GM23338 (cell line): ENCODE data around the gene MIER1. TPM values are rescaled to one million over a fixed set of nuclear protein-coding genes. Genes with fewer than 3 reads are reported as not detected.

Source experiments
- ATAC-seq: fragments of 200-7000 bp; cut with Tn5 transposase; 3 replicates; pipeline ENCODE4 v1.9.1; 2020
- DNase-seq: peaks from one replicate; pipeline ENCODE4 v3.0.0-alpha.2; 2015; ENCODE audit warnings: low spot score
- H2AFZ ChIP-seq: fragments of 200-600 bp; sonication (generic); 2 replicates; pipeline ENCODE4 v1.8.0; 2016; ENCODE audit warnings: antibody characterized with exemption, mild to moderate bottlenecking, moderate library complexity
- H3F3A ChIP-seq: fragments of 200-600 bp; sonication (generic); replicated peaks from 2 replicates; pipeline ENCODE4 v1.8.0; 2017; ENCODE audit warnings: antibody characterized with exemption, mixed run types, low read depth
- H3K27ac ChIP-seq: fragments of 200-600 bp; sonication (generic); 2 replicates; pipeline ENCODE4 v1.6.1; 2016; ENCODE audit warnings: low read depth
- H3K27me3 ChIP-seq: fragments of 200-600 bp; sonication (generic); 2 replicates; pipeline ENCODE4 v1.8.0; 2016; ENCODE audit warnings: mild to moderate bottlenecking, mixed run types, moderate library complexity; ENCODE audit not compliant: insufficient read depth
- H3K36me3 ChIP-seq: fragments of 200-600 bp; sonication (generic); 2 replicates; pipeline ENCODE4 v1.8.0; 2016; ENCODE audit warnings: mild to moderate bottlenecking; ENCODE audit not compliant: insufficient read depth
- H3K4me1 ChIP-seq: fragments of 200-600 bp; sonication (generic); 2 replicates; pipeline ENCODE4 v1.8.0; 2016; ENCODE audit warnings: mild to moderate bottlenecking, moderate library complexity; ENCODE audit not compliant: insufficient read depth
- H3K4me2 ChIP-seq: fragments of 200-600 bp; sonication (generic); 2 replicates; pipeline ENCODE4 v1.7.1; 2017; ENCODE audit warnings: mixed run types
- H3K4me3 ChIP-seq: fragments of 200-600 bp; sonication (generic); 2 replicates; pipeline ENCODE4 v1.6.1; 2016; ENCODE audit warnings: mixed run types
- H3K79me2 ChIP-seq: fragments of 200-600 bp; sonication (generic); replicated peaks from 2 replicates; pipeline ENCODE4 v1.8.0; 2017; ENCODE audit warnings: mild to moderate bottlenecking; ENCODE audit not compliant: insufficient read depth
- H3K9me2 ChIP-seq: fragments of 200-600 bp; sonication (generic); 2 replicates; pipeline ENCODE4 v1.8.0; 2017; ENCODE audit not compliant: insufficient read depth
- H4K20me1 ChIP-seq: fragments of 200-600 bp; sonication (generic); replicated peaks from 2 replicates; pipeline ENCODE4 v1.8.0; 2017; ENCODE audit warnings: mild to moderate bottlenecking; ENCODE audit not compliant: insufficient read depth
- H3K27ac Mint-ChIP-seq: 2 replicates; pipeline ENCODE4 v1.8.0; 2020; ENCODE audit warnings: inconsistent platforms, mild to moderate bottlenecking, moderate library complexity, mixed read lengths
- H3K27me3 Mint-ChIP-seq: 3 replicates; pipeline ENCODE4 v1.8.0; 2022; ENCODE audit warnings: low read depth, mild to moderate bottlenecking, moderate library complexity, mixed read lengths, inconsistent platforms; ENCODE audit not compliant: insufficient read depth, poor library complexity
- H3K36me3 Mint-ChIP-seq: 3 replicates; pipeline ENCODE4 v1.8.0; 2021; ENCODE audit warnings: low read depth, mild to moderate bottlenecking, inconsistent platforms, moderate library complexity, mixed read lengths
- H3K4me1 Mint-ChIP-seq: 3 replicates; pipeline ENCODE4 v1.8.0; 2020; ENCODE audit warnings: mild to moderate bottlenecking, inconsistent platforms, mixed read lengths
- H3K4me3 Mint-ChIP-seq: 3 replicates; pipeline ENCODE4 v1.8.0; 2021; ENCODE audit warnings: moderate library complexity, mild to moderate bottlenecking, inconsistent platforms, mixed read lengths
- H3K9me3 Mint-ChIP-seq: 3 replicates; pipeline ENCODE4 v1.8.0; 2020; ENCODE audit warnings: moderate library complexity, mild to moderate bottlenecking, inconsistent platforms, mixed read lengths
- CREB1 ChIP-seq: fragments of 250-450 bp; sonication (Bioruptor Pico); IDR thresholded peaks from 2 replicates; pipeline ENCODE4 v1.5.0; 2020; ENCODE audit warnings: low read depth, mild to moderate bottlenecking, moderate library complexity
- EZH2 ChIP-seq: fragments of 200-600 bp; sonication (generic); IDR thresholded peaks from one replicate; pipeline ENCODE4 v1.8.0; 2017; ENCODE audit warnings: antibody characterized with exemption, mild to moderate bottlenecking, low read depth; ENCODE audit not compliant: unreplicated experiment
- EZH2phosphoT487 ChIP-seq: fragments of 200-600 bp; sonication (generic); IDR thresholded peaks from one replicate; pipeline ENCODE4 v1.8.1; 2018; ENCODE audit warnings: antibody characterized with exemption; ENCODE audit not compliant: unreplicated experiment
- JUNB ChIP-seq: IDR thresholded peaks from one replicate; pipeline ENCODE4 v1.6.1; 2016; ENCODE audit warnings: antibody characterized with exemption; ENCODE audit not compliant: unreplicated experiment
- NANOG ChIP-seq: IDR thresholded peaks from 2 replicates; pipeline ENCODE4 v1.6.1; 2016; ENCODE audit warnings: antibody characterized with exemption, borderline replicate concordance
- POLR2AphosphoS5 ChIP-seq: IDR thresholded peaks from 2 replicates; pipeline ENCODE4 v1.6.1; 2016; ENCODE audit warnings: antibody characterized with exemption, low read depth
- STAT1 ChIP-seq: IDR thresholded peaks from one replicate; pipeline ENCODE4 v1.6.1; 2016; ENCODE audit warnings: antibody characterized with exemption; ENCODE audit not compliant: unreplicated experiment
- ZNF114 ChIP-seq: fragments of 250-450 bp; sonication (Bioruptor Pico); IDR thresholded peaks from 2 replicates; pipeline ENCODE4 v1.5.0; 2020; ENCODE audit warnings: mild to moderate bottlenecking, moderate library complexity
- ZNF331 ChIP-seq: fragments of 250-450 bp; sonication (Bioruptor Pico); IDR thresholded peaks from 2 replicates; pipeline ENCODE4 v1.5.0; 2020; ENCODE audit warnings: low read depth, mild to moderate bottlenecking, moderate library complexity
- polyA plus RNA-seq: library from polyadenylated mRNA; unstranded; fragments of >200 nt; fragmentation: Nextera tagmentation; extraction: Ambion mirVana; gene quantifications from 2 replicates; pipeline ENCODE4 v1.2.1, GENCODE V29; 2016
- total RNA-seq: library from RNA; depleted of rRNA; stranded (reverse); fragments of >200 nt; shearing (Covaris generic); gene quantifications from 2 replicates; pipeline ENCODE4 v1.2.3, GENCODE V29; 2014
- TF ChIP-seq, protein P1 (sequence below): fragments of 250-450 bp; sonication (Bioruptor Pico); IDR thresholded peaks from 2 replicates; pipeline ENCODE4 v1.5.0; 2020; ENCODE audit warnings: mild to moderate bottlenecking, moderate library complexity
- TF ChIP-seq, protein P2 (sequence below): IDR thresholded peaks from one replicate; pipeline ENCODE4 v1.6.1; 2018; ENCODE audit warnings: antibody characterized with exemption; ENCODE audit not compliant: unreplicated experiment

Gene MIER1
- total and polyA plus RNA-seq, 2 experiments from 2014 or later: 38.2 to 72.8 TPM

DNA sequence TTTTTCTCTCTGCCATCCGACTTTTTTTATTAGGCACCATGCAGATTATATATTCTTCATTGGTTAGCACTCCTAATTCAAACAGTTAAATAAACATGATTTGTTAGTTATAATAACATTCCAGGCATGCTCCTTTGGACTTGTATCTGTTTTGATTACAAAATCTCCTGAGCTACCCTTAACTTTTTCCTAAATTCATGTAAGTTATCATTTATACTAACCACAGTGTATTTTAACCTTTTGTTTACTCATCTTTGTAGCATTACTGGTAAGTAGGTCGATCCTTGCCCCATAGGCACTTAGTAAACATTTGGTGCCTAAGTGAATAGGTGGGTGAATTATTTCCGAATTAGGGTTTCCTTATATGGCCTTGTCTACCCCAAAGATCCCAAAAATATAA, 43.8 kb downstream of the MIER1 start (continued):
- TF ChIP-seq, protein P1, sequence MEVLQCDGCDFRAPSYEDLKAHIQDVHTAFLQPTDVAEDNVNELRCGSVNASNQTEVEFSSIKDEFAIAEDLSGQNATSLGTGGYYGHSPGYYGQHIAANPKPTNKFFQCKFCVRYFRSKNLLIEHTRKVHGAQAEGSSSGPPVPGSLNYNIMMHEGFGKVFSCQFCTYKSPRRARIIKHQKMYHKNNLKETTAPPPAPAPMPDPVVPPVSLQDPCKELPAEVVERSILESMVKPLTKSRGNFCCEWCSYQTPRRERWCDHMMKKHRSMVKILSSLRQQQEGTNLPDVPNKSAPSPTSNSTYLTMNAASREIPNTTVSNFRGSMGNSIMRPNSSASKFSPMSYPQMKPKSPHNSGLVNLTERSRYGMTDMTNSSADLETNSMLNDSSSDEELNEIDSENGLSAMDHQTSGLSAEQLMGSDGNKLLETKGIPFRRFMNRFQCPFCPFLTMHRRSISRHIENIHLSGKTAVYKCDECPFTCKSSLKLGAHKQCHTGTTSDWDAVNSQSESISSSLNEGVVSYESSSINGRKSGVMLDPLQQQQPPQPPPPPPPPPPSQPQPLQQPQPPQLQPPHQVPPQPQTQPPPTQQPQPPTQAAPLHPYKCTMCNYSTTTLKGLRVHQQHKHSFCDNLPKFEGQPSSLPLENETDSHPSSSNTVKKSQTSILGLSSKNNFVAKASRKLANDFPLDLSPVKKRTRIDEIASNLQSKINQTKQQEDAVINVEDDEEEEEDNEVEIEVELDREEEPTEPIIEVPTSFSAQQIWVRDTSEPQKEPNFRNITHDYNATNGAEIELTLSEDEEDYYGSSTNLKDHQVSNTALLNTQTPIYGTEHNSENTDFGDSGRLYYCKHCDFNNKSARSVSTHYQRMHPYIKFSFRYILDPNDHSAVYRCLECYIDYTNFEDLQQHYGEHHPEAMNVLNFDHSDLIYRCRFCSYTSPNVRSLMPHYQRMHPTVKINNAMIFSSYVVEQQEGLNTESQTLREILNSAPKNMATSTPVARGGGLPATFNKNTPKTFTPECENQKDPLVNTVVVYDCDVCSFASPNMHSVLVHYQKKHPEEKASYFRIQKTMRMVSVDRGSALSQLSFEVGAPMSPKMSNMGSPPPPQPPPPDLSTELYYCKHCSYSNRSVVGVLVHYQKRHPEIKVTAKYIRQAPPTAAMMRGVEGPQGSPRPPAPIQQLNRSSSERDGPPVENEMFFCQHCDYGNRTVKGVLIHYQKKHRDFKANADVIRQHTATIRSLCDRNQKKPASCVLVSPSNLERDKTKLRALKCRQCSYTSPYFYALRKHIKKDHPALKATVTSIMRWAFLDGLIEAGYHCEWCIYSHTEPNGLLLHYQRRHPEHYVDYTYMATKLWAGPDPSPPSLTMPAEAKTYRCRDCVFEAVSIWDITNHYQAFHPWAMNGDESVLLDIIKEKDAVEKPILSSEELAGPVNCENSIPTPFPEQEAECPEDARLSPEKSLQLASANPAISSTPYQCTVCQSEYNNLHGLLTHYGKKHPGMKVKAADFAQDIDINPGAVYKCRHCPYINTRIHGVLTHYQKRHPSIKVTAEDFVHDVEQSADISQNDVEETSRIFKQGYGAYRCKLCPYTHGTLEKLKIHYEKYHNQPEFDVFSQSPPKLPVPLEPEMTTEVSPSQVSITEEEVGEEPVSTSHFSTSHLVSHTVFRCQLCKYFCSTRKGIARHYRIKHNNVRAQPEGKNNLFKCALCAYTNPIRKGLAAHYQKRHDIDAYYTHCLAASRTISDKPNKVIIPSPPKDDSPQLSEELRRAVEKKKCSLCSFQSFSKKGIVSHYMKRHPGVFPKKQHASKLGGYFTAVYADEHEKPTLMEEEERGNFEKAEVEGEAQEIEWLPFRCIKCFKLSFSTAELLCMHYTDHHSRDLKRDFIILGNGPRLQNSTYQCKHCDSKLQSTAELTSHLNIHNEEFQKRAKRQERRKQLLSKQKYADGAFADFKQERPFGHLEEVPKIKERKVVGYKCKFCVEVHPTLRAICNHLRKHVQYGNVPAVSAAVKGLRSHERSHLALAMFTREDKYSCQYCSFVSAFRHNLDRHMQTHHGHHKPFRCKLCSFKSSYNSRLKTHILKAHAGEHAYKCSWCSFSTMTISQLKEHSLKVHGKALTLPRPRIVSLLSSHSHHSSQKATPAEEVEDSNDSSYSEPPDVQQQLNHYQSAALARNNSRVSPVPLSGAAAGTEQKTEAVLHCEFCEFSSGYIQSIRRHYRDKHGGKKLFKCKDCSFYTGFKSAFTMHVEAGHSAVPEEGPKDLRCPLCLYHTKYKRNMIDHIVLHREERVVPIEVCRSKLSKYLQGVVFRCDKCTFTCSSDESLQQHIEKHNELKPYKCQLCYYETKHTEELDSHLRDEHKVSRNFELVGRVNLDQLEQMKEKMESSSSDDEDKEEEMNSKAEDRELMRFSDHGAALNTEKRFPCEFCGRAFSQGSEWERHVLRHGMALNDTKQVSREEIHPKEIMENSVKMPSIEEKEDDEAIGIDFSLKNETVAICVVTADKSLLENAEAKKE: no peak
- no peak for TF ChIP-seq JUNB
- TF ChIP-seq, protein P2, sequence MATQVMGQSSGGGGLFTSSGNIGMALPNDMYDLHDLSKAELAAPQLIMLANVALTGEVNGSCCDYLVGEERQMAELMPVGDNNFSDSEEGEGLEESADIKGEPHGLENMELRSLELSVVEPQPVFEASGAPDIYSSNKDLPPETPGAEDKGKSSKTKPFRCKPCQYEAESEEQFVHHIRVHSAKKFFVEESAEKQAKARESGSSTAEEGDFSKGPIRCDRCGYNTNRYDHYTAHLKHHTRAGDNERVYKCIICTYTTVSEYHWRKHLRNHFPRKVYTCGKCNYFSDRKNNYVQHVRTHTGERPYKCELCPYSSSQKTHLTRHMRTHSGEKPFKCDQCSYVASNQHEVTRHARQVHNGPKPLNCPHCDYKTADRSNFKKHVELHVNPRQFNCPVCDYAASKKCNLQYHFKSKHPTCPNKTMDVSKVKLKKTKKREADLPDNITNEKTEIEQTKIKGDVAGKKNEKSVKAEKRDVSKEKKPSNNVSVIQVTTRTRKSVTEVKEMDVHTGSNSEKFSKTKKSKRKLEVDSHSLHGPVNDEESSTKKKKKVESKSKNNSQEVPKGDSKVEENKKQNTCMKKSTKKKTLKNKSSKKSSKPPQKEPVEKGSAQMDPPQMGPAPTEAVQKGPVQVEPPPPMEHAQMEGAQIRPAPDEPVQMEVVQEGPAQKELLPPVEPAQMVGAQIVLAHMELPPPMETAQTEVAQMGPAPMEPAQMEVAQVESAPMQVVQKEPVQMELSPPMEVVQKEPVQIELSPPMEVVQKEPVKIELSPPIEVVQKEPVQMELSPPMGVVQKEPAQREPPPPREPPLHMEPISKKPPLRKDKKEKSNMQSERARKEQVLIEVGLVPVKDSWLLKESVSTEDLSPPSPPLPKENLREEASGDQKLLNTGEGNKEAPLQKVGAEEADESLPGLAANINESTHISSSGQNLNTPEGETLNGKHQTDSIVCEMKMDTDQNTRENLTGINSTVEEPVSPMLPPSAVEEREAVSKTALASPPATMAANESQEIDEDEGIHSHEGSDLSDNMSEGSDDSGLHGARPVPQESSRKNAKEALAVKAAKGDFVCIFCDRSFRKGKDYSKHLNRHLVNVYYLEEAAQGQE: no peak
- no peak for TF ChIP-seq EZH2phosphoT487
- no peak for TF ChIP-seq CREB1 (CRISPR knock-in tag)

DNA sequence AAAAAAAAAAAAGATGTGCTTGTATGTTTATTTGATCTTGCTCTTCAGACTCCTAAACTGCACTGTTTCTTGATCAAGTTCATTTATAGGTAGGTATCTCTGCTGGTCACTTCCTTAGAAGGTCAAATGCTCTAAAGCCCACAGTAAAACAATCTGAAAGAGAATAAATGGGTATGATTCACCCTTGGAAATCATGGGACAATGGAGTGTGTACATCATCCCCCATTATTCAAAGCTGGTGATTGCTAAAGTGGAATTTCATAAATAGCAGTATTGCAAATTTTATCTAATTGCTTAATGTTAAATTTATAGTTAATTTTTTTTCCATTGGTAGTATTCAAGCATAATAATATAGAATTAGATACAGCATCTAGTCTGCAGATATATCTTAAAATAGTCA, 53.4 kb downstream of the MIER1 start:
- Mint-ChIP-seq H3K27ac (no peak overlapping the region), H3K4me1 (no peaks in the 10 kb centered on the region), H3K27me3 (no peaks in the 10 kb centered on the region), H3K9me3 (no peaks in the 10 kb centered on the region), H3K36me3 (peaks cover 38% of the 10 kb centered on the region), H3K4me3 (no peak overlapping the region)
- Histone ChIP-seq H3K4me1 (no peaks in the 10 kb centered on the region), H3K36me3 (peaks cover 14% of the 10 kb centered on the region; the same call in 1 of the 2 replicates), H2AFZ (no peak overlapping the region), H3K27me3 (no peaks in the 10 kb centered on the region), H3K4me2 (no peak overlapping the region), H4K20me1 (no peaks in the 10 kb centered on the region; the same call in 1 of the 2 replicates), H3F3A (no peaks in the 10 kb centered on the region), H3K27ac (no peak overlapping the region), H3K79me2 (no peaks in the 10 kb centered on the region), H3K9me2 (no peaks in the 10 kb centered on the region), H3K4me3 (no peak overlapping the region)
- DNase-seq (no peak), ATAC-seq (no peak)
- TF ChIP-seq EZH2: no peak
- no peak for TF ChIP-seq JUNB
- no peak for TF ChIP-seq NANOG
- TF ChIP-seq ZNF331 (CRISPR knock-in tag): no peak
- TF ChIP-seq POLR2AphosphoS5: no peak
- no peak for TF ChIP-seq CREB1 (CRISPR knock-in tag)
- TF ChIP-seq, protein P2: no peak
- TF ChIP-seq EZH2phosphoT487: no peak
- TF ChIP-seq STAT1: no peak
- no peak for TF ChIP-seq ZNF114 (CRISPR knock-in tag)
